ENCODE data around the gene SUCLG2. TPM values are rescaled to one million over a fixed set of nuclear protein-coding genes. Genes with fewer than 3 reads are reported as not detected.

SUCLG2 gene
- total and polyA plus RNA-seq, 2 of the 4 experiments (the other 2 are of a cell fraction) = 26.8 to 34.6 TPM

GRCh38 chr3:67349551-67350174, 304.7 kb downstream of the SUCLG2 start:
- no peaks in the 10 kb centered on the region for H4K20me1 ChIP-seq (ENCODE audit: insufficient read depth, low read length)
- H2BK15ac ChIP-seq (ENCODE audit: low read depth, low read length) = no peak overlapping the region
- H3K18ac ChIP-seq (ENCODE audit: low read depth, low read length) = no peak overlapping the region
- dilution Hi-C loops (cut with HindIII; ENCODE audit: low sequenced_read_pairs, unreplicated experiment) (no loop called here), in situ Hi-C loops (cut with MboI; ENCODE audit: low sequenced_read_pairs) (loop anchor here (25.0 kb wide), 4 partner anchors 112 to 1538 kb away; no protein-coding TSS in a partner anchor), intact Hi-C loops (cut with micrococcal nuclease) (loop anchor here (10.0 kb wide), 1 partner anchor 1625 kb away; no protein-coding TSS in a partner anchor)
- no peak overlapping the region for H3K4me2 ChIP-seq (ENCODE audit: low read depth, low read length)
- ChIA-PET CTCF (no interaction called here), POLR2A (ENCODE audit: unreplicated experiment) (no interaction called here)
- no peak overlapping the region for H2BK5ac ChIP-seq (ENCODE audit: low read depth, low read length, poor library complexity, severe bottlenecking)
- no peak overlapping the region for H2AFZ ChIP-seq (replicated peaks; ENCODE audit: low read length, poor library complexity)
- no peak overlapping the region for H3K27ac ChIP-seq (ENCODE audit: insufficient read depth, low read length)
- H3K9ac ChIP-seq (ENCODE audit: low read depth, low read length) = no peak overlapping the region
- H3K14ac ChIP-seq (replicated peaks; ENCODE audit: low read depth, low read length) = no peak overlapping the region
- no peak overlapping the region for H2BK120ac ChIP-seq (ENCODE audit: low read depth, low read length)
- no peak overlapping the region for H3K56ac ChIP-seq (ENCODE audit: extremely low read depth, insufficient read depth, low read length)
- no peak overlapping the region for H3K4ac ChIP-seq (ENCODE audit: low read depth, low read length)
- BruUV-seq (replicated peaks) = no TSS peak
- H3K23ac ChIP-seq (ENCODE audit: low read depth, low read length) = no peak overlapping the region
- H4K8ac ChIP-seq (ENCODE audit: low read depth in 2 of 2, low read length in 2 of 2) = no peak overlapping the region
- ATAC-seq (ENCODE audit: low read depth) = no peak
- no peak overlapping the region for H2AK9ac ChIP-seq (replicated peaks; ENCODE audit: low read depth, low read length, poor library complexity)
- H2BK20ac ChIP-seq (ENCODE audit: low read depth, low read length) = no peak overlapping the region
- no peak overlapping the region for H2AK5ac ChIP-seq (ENCODE audit: low read depth, low read length)
- no peak for TF ChIP-seq FOS (IDR thresholded peaks at IDR 0.05; ENCODE audit: low read depth, low read length)
- TF ChIP-seq MAFK (IDR thresholded peaks at IDR 0.05; ENCODE audit: low read depth, low read length) = no peak
- TF ChIP-seq CEBPB (IDR thresholded peaks at IDR 0.05; ENCODE audit: low read depth, low read length) = no peak
- no peak for TF ChIP-seq POLR2A (IDR thresholded peaks at IDR 0.05; ENCODE audit: low read depth, low read length)
- no peak for TF ChIP-seq ELK1 (IDR thresholded peaks at IDR 0.05; ENCODE audit: borderline replicate concordance, low read depth, low read length)
- TF ChIP-seq MXI1 (IDR thresholded peaks at IDR 0.05; ENCODE audit: borderline replicate concordance, low read depth, low read length) = no peak
- TF ChIP-seq CTCF (conservative IDR thresholded peaks at IDR 0.05; ENCODE audit: low read depth, low read length) = no peak
- no peak for TF ChIP-seq MAZ (IDR thresholded peaks at IDR 0.05; ENCODE audit: borderline replicate concordance, low read depth, low read length)
- no peak for TF ChIP-seq RFX5 (IDR thresholded peaks at IDR 0.05; ENCODE audit: low read depth, low read length)
- H3K36me3 ChIP-seq (ENCODE audit: control insufficient read depth, insufficient read depth, low read length) = no peaks in the 10 kb centered on the region
- H3K9me3 ChIP-seq (ENCODE audit: control insufficient read depth, insufficient read depth, low read length) = no peaks in the 10 kb centered on the region
- no peaks in the 10 kb centered on the region for H3K9me1 ChIP-seq (ENCODE audit: insufficient read depth, low read length)
- no peak overlapping the region for H4K5ac ChIP-seq (ENCODE audit: low read depth, low read length)
- no peaks in the 10 kb centered on the region for H3K79me1 ChIP-seq (ENCODE audit: low read depth in 1 of 2, low read length in 2 of 2)
- no peak overlapping the region for H4K91ac ChIP-seq (ENCODE audit: insufficient read depth, low read depth, low read length)
- peak; percentile 15 for DNase-seq
- H3K27me3 ChIP-seq (ENCODE audit: control insufficient read depth, insufficient read depth, low read length) = no peaks in the 10 kb centered on the region
- no peaks in the 10 kb centered on the region for H3K4me1 ChIP-seq (ENCODE audit: control insufficient read depth, insufficient read depth, low read length)
- H3K4me3 ChIP-seq (ENCODE audit: insufficient read depth, low read depth, low read length) = no peak overlapping the region

Data from IMR-90 (cell line).